ENCODE data around the gene MYZAP. TPM values are rescaled to one million over a fixed set of nuclear protein-coding genes. Genes with fewer than 3 reads are reported as not detected.

The MYZAP gene
- total RNA-seq, 1 donor from 2014 or later = 0.25 TPM

Other genes with a start within 250 kb of the MYZAP start
- 5.2 TPM for gene CGNL1, start 215.4 kb upstream of the MYZAP start, total RNA-seq
- 159 TPM for gene POLR2M, start 114.8 kb downstream of the MYZAP start, total RNA-seq